KOPT-K1 (cell line): ENCODE data around the gene ATRN.

ENCODE experiments used
- H3K27ac ChIP-seq: fragments of 200-600 bp; sonication (generic); 2 replicates; pipeline ENCODE4 v1.5.1; 2016; ENCODE audit warnings: antibody characterized with exemption, mild to moderate bottlenecking, low read depth, low read length; ENCODE audit not compliant: poor library complexity, severe bottlenecking
- H3K36me3 ChIP-seq: fragments of 200-600 bp; sonication (generic); 2 replicates; pipeline ENCODE4 v1.5.1; 2017; ENCODE audit warnings: antibody characterized with exemption, mild to moderate bottlenecking, low read length, moderate library complexity; ENCODE audit not compliant: insufficient read depth
- H3K9me3 ChIP-seq: fragments of 200-600 bp; sonication (generic); 2 replicates; pipeline ENCODE4 v1.5.1; 2017; ENCODE audit warnings: antibody characterized with exemption, low read length, mild to moderate bottlenecking; ENCODE audit not compliant: insufficient read depth, poor library complexity, severe bottlenecking

ATRN gene

DNA sequence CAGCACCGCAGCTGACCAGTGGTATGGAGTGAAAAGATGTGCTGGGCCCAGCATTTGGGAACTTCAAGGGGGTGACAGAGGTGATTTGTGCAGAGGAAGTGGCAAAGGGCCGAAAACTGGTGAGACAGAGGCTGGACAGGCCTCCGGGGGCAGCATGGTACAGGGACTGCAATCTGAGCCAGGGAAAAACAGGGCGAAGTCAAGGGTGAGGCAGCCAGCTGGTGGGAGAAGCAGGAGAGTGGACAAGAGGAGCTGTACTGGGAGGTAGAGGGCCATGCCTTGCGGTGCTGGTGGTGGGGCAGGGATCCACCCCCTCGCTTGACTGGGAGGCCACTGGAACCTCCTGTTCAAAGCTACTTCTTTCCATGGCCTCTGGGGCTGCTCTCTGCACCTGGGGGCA lies 199.7 kb downstream of the ATRN start:
- no peaks in the 10 kb centered on the region for H3K36me3 ChIP-seq
- no peak overlapping the region for H3K27ac ChIP-seq
- H3K9me3 ChIP-seq, result no peaks in the 10 kb centered on the region

DNA sequence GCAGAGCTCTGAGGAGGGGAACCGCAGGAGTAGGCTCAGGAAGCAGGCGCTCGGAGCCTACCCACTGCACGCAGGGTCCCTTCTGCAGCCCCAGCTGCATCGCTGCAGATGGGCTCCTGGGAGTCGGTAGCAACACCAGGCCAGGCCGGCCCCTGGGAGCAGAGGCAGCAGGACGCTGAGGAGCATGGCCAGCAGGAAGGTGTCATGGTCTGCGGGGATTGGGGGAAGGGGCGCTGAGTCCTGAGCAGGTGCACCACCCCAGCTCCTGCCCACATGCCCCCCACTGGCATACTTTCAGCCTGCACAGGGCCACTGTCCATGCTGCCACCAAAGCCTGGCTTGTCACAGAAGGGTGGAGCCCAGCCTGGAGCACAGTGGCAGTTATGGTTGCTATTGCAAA lies 200.1 kb downstream of the ATRN start:
- no peak overlapping the region for H3K27ac ChIP-seq
- no peaks in the 10 kb centered on the region for H3K36me3 ChIP-seq
- H3K9me3 ChIP-seq, result no peaks in the 10 kb centered on the region

DNA sequence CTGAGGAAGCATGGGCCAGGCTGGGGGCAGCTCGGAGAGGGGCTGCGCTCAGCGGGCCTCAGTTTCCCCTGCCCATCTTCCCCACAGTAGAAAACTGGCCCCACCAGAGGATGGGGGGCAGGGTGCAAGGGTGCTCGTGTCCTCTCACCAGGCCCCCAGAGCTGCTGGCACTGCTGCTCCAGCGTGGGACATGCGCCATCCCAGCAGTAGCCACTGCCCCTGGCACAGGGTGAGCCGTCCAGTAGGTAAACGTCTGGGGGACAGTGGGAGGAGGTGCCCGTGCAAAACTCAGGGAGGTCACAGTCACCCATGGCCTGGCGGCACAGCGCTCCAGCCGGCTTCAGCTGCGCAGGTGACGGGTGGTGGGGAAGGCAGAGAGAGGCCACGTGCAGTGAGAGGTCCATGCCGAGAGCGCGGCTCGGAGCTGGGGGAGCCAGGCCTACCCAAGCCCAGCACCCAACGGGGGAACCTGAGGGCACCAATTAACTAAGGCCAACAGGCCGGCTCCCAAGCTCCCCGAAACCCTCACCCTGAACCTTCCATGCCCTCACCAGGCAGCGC lies 201.2 kb downstream of the ATRN start:
- H3K36me3 ChIP-seq, result no peaks in the 10 kb centered on the region
- H3K27ac ChIP-seq, result no peak overlapping the region
- H3K9me3 ChIP-seq, result no peaks in the 10 kb centered on the region

DNA sequence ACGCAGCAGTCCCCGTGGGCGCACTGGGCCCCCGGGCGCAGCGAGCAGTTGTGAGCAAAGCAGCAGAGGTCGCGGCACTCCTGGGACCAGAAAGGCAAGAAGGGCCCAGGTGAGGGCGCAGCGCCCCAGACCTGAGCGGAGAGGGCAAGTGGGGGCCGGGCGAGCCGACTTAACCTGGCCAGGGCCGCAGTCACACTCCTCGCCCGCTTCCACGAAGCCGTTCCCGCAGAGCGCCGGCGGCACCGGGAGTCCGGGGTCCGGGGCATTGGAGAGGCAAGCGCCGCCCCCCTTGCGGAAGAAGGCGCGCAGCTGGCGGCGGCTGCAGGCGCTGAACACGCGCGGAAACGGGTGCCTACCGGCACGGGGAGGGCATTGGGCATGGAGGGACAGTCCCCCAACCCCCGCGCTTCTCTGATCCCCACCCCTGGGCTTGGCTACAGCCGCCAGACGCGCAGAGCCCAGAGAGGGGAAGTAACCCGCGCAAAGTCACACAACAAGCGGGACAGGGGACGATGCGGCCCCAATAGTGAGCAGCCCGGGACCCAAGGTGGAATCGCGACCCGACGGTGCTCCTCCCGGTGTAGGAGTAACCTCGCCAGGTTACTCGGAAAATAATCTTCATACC lies 201.8 kb downstream of the ATRN start:
- Histone ChIP-seq H3K27ac (no peak overlapping the region), H3K9me3 (no peaks in the 10 kb centered on the region), H3K36me3 (no peaks in the 10 kb centered on the region)

DNA sequence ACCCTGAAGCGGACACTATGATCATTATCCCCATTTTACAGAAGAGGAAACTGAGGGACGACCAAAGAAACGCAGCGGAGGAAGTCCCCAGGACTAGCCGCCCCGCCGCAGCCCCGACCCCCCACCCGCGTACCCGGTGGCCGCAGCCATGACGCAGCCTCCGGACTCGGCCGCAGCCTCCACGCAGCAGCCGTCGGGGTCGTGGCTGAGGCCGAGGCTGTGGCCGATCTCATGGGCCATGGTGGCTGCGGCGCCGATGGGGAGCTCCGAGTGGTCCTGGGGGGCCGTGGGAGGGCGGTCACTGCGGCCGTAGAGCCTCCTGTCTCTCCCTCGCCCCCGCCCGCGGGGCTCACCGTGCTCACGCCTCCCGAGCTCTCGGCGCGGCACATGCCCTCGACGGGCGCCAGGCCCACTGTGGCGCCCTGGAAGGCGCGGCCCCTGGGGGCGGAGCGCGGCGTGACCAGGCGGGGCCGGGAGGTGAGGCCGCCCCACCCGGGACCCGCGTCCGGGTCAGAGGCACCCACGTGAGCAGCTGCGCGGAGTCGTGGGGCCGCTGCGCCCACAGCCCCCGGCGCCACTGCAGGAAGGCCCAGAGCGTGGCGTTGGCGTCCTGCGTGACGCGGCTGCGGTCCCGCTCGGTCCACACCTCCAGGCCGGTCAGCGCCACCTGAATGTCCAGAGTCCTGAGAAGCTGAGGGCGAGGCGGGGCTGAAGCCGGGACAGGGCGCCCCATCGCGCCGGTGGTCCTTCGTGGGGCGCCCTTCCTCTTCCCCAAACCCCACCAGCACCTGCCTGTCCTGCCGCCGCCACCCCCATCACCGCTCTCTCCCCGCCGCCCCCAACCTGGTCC lies 202.6 kb downstream of the ATRN start:
- H3K27ac ChIP-seq, result no peak overlapping the region
- H3K36me3 ChIP-seq, result no peaks in the 10 kb centered on the region
- no peaks in the 10 kb centered on the region for H3K9me3 ChIP-seq

DNA sequence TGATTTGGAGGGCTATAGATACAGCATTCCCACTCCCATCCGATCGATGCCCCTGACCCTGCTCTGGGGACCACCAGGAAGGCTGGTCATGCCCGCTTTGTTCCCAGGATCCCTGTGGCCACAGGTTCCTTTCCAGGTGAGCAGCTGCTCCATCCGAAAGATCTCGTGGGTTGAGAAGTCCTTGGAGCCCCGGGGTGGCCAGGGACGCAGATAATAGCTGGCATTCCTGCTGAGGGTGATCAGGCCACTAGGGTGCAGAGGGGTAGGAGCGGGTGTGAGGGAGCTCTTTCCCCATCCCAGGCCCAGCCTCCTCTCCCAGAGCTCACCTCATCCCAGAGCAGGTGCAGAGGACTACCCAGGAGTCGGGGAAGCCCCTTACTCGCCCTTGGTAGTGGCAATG lies 203.6 kb downstream of the ATRN start:
- H3K9me3 ChIP-seq, result no peaks in the 10 kb centered on the region
- no peak overlapping the region for H3K27ac ChIP-seq
- no peaks in the 10 kb centered on the region for H3K36me3 ChIP-seq

DNA sequence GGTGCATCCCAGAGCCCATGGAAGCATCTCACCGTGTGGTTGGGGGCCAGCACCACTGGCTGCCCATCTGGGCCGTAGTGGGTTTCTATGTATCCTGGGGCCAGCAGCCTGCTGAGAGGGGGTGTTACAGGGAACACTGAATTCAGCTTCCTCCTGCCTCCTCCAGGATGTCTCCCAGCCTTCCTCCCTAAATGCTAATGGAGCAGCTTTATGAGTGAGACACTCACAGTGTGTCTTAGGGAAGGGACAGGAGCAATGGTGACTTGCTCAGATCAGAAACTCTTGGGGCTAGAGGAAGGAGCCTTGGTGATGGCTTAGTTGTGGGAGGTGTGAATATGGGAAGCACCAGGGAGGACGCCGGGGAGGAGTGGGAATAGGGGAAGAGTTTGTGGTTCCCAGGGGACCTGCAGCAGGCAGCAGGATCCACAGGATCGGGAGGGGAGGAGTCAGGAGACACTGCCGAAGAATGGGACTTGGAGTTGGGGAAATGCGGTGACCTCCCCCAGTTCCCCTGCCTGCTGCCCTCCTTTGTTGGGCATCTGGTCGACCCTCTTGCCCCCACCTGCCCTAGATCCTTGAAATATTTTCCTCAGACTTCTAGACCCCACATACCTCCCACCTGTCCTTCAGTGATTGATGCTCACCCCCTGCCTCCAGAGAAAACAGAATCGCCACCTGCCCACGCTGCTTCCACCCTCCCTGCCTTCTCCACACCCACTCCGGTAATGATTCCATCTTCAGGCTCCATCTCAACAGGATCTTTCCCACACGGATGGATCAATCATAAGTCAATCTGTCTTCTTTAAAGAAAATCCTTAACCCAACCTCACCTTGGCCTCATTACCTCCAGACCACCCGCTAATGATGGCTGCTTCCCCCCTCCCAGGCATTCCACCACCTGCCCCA lies 204.4 kb downstream of the ATRN start:
- H3K27ac ChIP-seq, result no peak overlapping the region
- no peaks in the 10 kb centered on the region for H3K9me3 ChIP-seq
- H3K36me3 ChIP-seq, result no peaks in the 10 kb centered on the region

DNA sequence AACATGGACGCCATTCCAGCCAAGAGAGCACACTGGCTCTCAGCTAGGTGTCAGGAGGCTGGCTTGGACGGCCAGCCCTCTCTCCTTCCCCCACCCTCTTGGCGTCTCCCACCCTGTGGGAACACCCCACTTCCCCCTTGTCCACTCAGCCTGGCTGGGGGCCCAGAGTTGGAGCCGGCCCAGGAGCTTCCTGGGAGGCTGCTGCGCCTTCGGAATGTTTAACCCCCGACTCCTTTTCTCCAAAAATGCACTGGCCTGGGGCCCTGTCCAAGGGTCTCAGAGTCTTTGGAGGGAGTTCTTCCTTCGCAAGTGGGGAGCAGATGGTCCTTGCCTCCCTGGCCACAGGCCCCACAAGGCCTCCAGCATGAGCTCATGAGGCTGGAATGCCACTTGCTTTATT lies 206.9 kb downstream of the ATRN start:
- H3K36me3 ChIP-seq, result no peaks in the 10 kb centered on the region
- H3K9me3 ChIP-seq, result no peaks in the 10 kb centered on the region
- H3K27ac ChIP-seq, result no peak overlapping the region

DNA sequence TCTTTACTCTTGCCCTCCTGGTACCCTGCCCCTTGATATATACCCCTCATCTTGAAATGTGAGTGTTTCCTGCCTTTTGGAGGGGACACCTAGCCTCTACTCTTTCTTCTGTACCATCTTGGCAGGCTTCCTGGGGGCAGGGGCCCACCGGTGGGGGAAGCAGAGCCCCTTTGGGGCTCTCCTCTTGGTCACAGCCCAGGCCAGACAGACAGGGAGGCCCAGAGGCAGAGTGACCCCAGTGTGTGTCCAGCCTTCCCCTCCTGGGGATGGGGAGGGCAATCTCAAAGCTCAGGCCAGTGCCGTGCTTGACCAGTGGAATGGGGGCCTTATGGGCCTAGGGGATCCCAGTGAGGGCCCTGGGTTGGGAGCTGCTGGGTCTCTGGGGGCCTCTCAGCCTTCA lies 207.4 kb downstream of the ATRN start:
- no peaks in the 10 kb centered on the region for H3K36me3 ChIP-seq
- H3K9me3 ChIP-seq, result no peaks in the 10 kb centered on the region
- no peak overlapping the region for H3K27ac ChIP-seq

DNA sequence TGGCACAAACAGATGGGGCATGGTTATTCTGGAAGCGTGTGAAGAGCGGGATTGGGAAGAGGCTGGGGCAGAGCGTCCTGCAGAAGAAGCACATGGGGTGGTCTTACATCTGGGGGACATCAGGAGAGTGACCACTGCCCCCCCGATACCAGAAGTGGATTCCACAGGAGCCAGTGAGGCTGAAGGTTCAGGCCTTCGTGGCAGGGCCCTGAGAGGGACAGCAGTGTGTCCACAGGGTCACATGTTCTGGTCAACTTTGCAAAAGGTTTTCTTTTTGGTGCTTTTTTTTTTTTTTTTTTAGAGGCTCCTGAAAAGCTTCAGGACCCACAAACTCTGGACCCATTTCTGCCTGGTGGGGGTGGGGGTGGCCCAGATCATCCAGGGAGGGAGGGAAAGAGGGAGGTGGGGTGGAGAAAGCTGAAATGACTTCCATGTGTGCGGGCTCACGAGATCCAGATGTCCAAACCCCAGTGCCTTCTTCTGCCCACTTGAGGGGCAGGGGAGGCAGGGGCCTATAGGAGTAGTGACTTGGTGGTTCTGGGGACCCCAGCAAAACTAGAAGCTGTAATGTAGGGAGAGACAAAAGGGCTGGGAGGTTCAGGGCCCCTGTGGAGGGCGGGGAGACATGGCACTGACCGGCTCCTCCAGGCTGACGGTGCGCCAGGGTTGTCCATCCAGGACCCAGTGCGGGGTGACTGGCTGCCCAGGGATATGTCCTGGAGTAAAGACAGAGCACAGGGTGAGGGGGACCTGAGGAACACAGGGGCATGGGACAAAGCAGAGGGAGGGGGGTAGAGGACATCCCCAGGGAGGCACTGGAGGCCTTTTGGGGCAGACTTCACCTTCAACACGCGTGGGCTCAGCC lies 208.3 kb downstream of the ATRN start:
- H3K27ac ChIP-seq, result no peak overlapping the region
- no peaks in the 10 kb centered on the region for H3K9me3 ChIP-seq
- no peaks in the 10 kb centered on the region for H3K36me3 ChIP-seq

DNA sequence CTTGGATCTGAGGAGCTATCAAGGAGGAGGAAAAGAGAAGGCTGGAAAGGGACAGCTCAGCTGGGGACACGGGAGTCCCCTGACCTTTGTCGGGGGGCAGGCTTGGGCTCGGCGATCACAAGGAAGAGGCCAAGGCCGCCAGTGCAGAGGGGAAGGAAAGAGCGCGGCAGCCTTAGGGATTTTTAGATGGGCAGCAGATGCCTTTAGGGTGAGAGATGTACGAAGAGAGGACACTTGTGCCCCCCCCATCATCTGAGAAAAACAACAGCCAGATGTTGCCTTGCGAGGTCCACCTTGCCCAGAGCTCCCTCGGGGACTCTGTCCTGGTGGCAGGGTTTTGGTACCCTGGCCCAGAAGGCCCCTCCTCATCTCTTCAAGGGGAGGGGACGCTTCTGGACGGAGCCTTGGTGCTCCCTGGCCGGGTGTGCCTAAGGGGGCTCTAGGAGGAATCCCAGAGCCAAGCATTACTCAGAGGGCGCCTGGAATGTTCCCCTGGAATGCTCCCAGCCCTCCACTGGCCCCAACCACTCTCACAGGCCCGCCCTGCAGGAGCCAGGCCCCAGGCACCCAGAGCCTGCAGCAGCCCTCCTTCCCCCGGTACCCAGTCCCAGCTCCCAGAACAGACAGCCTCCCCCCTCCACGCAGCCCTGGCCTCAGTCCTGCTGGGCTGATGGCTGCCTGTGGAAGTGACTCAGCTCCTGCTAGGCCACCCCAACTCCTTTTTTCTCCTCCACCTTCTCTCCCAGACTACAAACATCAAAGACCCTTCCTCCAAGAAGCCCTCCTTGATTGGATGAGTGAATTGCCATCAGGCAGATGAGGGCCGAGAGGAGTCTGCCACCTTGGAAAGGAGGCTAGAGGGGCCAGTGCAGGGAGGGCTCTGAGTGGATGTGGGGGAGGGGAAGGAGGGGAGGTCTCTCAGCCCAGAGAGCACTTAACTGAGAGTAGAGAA lies 209.2 kb downstream of the ATRN start:
- Histone ChIP-seq H3K36me3 (no peaks in the 10 kb centered on the region), H3K9me3 (no peaks in the 10 kb centered on the region), H3K27ac (no peak overlapping the region)

DNA sequence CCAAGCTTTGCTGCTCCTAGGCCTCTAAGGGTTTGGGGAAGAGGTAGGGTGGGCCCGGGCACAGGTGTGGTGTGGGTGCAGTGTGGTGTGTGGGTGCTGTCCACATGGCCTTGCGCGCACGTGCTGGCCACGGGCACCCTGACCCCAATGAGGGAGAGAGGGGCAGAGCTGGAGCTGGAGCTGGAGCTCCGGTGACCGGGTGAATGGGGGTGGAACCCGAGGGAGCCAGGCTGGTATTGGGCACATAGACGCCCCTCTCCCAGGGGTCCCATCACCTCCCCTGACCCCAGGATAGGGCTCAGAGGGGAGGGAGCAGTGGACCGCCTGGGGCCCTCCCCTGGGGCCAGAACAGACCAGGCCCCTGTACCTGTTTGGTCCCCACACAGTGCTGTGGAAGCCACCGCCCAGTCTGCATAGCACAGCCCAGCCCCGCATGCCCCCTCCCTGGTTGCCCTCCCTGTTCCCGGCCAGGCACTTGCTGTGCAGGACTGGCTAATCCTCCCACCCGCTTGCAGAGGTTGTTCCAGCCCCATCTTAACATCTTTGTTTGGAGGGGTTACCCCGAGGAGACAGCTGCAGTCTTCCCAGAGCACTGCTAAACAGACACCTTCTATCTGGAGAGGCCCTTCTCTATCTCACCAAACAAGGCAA lies 210.0 kb downstream of the ATRN start:
- H3K36me3 ChIP-seq, result no peaks in the 10 kb centered on the region
- no peak overlapping the region for H3K27ac ChIP-seq
- H3K9me3 ChIP-seq, result no peaks in the 10 kb centered on the region

DNA sequence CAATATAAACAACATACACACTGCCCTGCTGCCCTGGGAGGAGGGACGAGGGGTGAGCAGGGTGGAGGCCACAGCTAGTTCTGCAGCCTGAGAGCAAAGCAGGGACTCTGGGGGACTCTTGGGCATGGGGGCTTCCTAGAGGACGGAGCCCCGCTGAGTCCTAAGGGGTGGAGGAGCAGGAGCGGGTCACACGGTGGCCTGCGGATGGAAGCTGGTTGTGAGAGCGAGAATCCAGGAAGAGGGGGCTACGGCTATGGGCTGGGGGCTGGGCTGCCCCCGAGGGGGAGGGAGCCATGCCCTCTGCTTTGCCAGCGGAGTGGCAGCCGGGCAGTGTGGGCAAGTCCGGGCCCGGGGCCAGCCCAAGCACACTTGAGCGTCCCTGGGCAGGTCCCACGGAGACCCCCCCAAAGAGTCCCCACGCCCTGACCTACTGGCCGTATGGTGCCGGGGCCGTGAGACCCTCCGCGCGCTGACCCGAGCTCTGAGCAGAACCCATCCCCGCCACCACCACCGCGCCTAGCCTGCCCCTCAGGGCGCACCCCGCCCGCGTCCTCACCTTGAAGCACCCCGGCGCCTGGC lies 210.6 kb downstream of the ATRN start:
- Histone ChIP-seq H3K36me3 (no peaks in the 10 kb centered on the region), H3K9me3 (no peaks in the 10 kb centered on the region), H3K27ac (no peak overlapping the region)
